ENCODE data around the gene RGS8. TPM values are rescaled to one million over a fixed set of nuclear protein-coding genes. Genes with fewer than 3 reads are reported as not detected.

RGS8 gene
- total RNA-seq, 3 donors from 2014 or later = not detected

DNA sequence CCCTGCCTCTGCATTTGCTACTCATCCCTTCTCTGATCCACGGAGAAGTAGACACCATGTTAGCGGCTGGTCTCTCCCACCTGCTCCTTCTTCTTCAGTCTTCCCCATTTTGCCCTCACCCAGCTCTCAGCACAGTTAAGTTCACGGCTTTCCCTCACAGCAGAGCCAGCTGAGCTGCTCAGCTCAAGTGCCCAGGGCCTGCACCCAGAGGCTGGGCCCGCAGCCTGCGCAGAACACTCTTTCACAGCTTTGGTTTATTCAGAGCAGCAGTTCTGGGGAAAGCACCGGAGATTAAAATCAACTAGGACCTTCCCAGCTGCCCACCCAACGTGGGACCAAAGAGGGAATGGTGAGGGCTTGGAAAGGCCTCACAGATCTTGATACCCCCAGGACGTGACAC, 41.9 kb downstream of the RGS8 start:
- no peak for DNase-seq (ENCODE audit: low spot score in 2 of 2)
- TF ChIP-seq POLR2AphosphoS5 (IDR thresholded peaks at IDR 0.05) (no peak), POLR2A (IDR thresholded peaks at IDR 0.05) (no peak)
- TF ChIP-seq, protein P1, sequence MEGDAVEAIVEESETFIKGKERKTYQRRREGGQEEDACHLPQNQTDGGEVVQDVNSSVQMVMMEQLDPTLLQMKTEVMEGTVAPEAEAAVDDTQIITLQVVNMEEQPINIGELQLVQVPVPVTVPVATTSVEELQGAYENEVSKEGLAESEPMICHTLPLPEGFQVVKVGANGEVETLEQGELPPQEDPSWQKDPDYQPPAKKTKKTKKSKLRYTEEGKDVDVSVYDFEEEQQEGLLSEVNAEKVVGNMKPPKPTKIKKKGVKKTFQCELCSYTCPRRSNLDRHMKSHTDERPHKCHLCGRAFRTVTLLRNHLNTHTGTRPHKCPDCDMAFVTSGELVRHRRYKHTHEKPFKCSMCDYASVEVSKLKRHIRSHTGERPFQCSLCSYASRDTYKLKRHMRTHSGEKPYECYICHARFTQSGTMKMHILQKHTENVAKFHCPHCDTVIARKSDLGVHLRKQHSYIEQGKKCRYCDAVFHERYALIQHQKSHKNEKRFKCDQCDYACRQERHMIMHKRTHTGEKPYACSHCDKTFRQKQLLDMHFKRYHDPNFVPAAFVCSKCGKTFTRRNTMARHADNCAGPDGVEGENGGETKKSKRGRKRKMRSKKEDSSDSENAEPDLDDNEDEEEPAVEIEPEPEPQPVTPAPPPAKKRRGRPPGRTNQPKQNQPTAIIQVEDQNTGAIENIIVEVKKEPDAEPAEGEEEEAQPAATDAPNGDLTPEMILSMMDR (IDR thresholded peaks at IDR 0.05) = no peak
- no peak overlapping the region for H3K27ac ChIP-seq

DNA sequence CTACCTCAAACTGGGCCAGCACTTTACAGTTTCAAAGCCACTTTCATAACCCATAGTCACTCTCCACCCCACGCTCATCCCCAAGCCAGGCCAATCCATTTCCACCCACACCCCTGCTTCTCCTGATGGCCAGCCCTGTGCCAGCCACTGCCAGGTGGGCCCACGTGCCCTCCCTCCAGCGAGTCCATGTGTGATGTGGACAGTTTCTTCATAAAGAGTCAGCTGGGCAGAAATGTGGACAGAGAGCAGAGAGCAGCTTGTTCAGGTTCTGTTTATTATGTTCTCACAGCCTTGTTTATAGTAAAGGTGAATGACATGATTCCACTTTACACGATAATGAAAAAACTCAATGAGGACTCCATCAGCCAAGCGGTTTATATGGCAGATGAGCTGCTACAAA, 42.8 kb downstream of the RGS8 start:
- Histone ChIP-seq H3K27ac (no peak overlapping the region), H3K36me3 (no peaks in the 10 kb centered on the region), H3K4me1 (no peaks in the 10 kb centered on the region), H3K4me3 (no peak overlapping the region), H3K9me3 (no peaks in the 10 kb centered on the region), H3K27me3 (no peaks in the 10 kb centered on the region)
- intact Hi-C loops (cut with DNase I; ENCODE audit: low total_unique reads) = loop anchor here (5.0 kb wide), 1 partner anchor 251 kb away; no protein-coding TSS in a partner anchor
- no peak for DNase-seq (ENCODE audit: low spot score in 2 of 2)
- TF ChIP-seq, protein P1 (IDR thresholded peaks at IDR 0.05) = no peak
- no peak for TF ChIP-seq POLR2A (IDR thresholded peaks at IDR 0.05)
- TF ChIP-seq POLR2AphosphoS5 (IDR thresholded peaks at IDR 0.05) = no peak

More for the DNA sequence above, 41.9 kb downstream of the RGS8 start:
- H3K4me1 ChIP-seq = no peaks in the 10 kb centered on the region
- intact Hi-C loops (cut with DNase I; ENCODE audit: low total_unique reads) = loop anchor here (5.0 kb wide), 1 partner anchor 250 kb away; no protein-coding TSS in a partner anchor
- no peaks in the 10 kb centered on the region for H3K9me3 ChIP-seq
- H3K4me3 ChIP-seq = no peak overlapping the region
- H3K36me3 ChIP-seq = no peaks in the 10 kb centered on the region
- H3K27me3 ChIP-seq = no peaks in the 10 kb centered on the region

DNA sequence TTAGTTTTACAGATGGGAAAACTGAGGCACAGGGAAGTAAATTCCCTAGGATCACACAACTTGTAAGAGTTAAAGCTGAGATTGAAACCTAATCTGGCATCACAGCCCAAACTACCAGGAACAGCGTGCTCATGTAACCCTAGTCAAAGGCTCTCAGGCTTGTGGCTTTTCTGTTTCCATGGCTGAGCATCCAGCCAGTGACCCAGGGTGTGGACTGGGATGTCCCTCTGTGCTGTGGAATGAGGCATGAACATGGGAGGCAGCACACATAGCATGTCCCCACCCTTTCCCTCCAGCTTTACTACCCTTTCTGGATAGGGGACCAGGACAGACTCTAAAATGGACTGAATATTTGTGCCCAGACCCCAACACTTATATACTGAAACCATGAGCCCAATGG, 45.1 kb downstream of the RGS8 start:
- no peaks in the 10 kb centered on the region for H3K4me1 ChIP-seq
- no peak overlapping the region for H3K27ac ChIP-seq
- intact Hi-C loops (cut with DNase I; ENCODE audit: low total_unique reads) = no loop called here
- H3K9me3 ChIP-seq = no peaks in the 10 kb centered on the region
- no peaks in the 10 kb centered on the region for H3K36me3 ChIP-seq
- DNase-seq (ENCODE audit: low spot score in 2 of 2) = no peak
- H3K27me3 ChIP-seq = no peaks in the 10 kb centered on the region
- TF ChIP-seq POLR2AphosphoS5 (IDR thresholded peaks at IDR 0.05) = no peak
- no peak for TF ChIP-seq POLR2A (IDR thresholded peaks at IDR 0.05)
- TF ChIP-seq, protein P1 (IDR thresholded peaks at IDR 0.05) = no peak
- H3K4me3 ChIP-seq = no peak overlapping the region

DNA sequence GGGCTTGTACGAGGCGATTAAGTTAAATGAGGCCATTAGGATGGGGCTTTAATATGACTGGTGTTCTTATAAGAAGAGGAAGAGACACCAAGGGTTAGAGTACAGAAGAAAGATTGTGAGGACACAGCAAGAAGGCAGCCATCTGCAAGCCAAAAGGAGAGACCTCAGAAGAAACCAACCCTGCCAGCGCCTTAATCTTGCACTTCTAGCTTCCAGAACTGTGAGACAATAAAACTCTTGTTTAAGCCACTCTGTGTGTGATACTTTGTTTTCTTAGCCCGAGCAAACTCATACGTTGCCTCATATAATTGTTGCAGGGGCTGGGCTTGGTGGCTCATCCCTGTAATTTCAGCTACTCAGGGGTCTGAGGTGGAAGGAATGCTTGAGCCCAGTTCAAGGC, 46.6 kb downstream of the RGS8 start:
- Histone ChIP-seq H3K4me1 (no peaks in the 10 kb centered on the region), H3K4me3 (no peak overlapping the region), H3K27me3 (no peaks in the 10 kb centered on the region), H3K9me3 (no peaks in the 10 kb centered on the region), H3K27ac (no peak overlapping the region), H3K36me3 (no peaks in the 10 kb centered on the region)
- DNase-seq (ENCODE audit: low spot score in 2 of 2) = no peak
- intact Hi-C loops (cut with DNase I; ENCODE audit: low total_unique reads) = no loop called here
- TF ChIP-seq POLR2A (IDR thresholded peaks at IDR 0.05) (no peak), POLR2AphosphoS5 (IDR thresholded peaks at IDR 0.05) (no peak)
- TF ChIP-seq, protein P1 (IDR thresholded peaks at IDR 0.05) = no peak

DNA sequence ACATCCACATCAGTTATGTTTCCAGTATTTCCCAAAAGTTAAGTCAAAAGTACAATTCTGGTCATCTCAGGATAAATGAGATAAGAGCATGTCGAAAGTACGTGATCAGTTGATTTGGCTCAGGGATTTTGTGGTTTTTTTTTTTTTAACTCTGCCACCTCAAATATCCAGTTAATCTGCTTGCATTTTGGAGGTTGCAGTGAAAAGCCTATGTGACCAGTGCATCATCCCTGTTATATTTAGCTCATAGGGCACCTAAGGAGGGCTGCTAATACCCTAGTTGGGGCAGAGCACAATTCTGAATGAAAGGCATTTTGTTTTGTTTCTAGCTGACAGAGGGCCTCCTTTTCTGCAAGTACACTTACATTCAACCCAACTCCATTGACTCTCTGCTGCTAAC, 48.5 kb downstream of the RGS8 start:
- intact Hi-C loops (cut with DNase I; ENCODE audit: low total_unique reads) = no loop called here
- no peaks in the 10 kb centered on the region for H3K27me3 ChIP-seq
- H3K4me3 ChIP-seq = no peak overlapping the region
- TF ChIP-seq, protein P1 (IDR thresholded peaks at IDR 0.05) = no peak
- no peak for TF ChIP-seq POLR2A (IDR thresholded peaks at IDR 0.05)
- TF ChIP-seq POLR2AphosphoS5 (IDR thresholded peaks at IDR 0.05) = no peak
- no peaks in the 10 kb centered on the region for H3K4me1 ChIP-seq
- H3K36me3 ChIP-seq = no peaks in the 10 kb centered on the region
- no peaks in the 10 kb centered on the region for H3K9me3 ChIP-seq
- no peak for DNase-seq (ENCODE audit: low spot score in 2 of 2)
- H3K27ac ChIP-seq = no peak overlapping the region

Other genes starting within 250 kb of the RGS8 start
- not detected for gene RGSL1, start 234.4 kb downstream of the RGS8 start, total RNA-seq
- 10 to 100 TPM; 10.7 to 14.8 (median 10.8) TPM for gene RNASEL, start 95.3 kb downstream of the RGS8 start, total RNA-seq
- 1 to 10 TPM; 1.3 to 6.3 (median 2.3) TPM for gene RGS16, start 80.2 kb downstream of the RGS8 start, total RNA-seq
- gene NPL, start 105.2 kb upstream of the RGS8 start, total RNA-seq = 10 to 100 TPM in 2 of 3 donors, 1 to 10 TPM in 1; 8.2 to 20.6 (median 19.3) TPM
- gene DHX9, start 154.8 kb upstream of the RGS8 start, total RNA-seq = 100 to 1,000 TPM in 2 of 3 donors, 10 to 100 TPM in 1; 89.3 to 173 (median 134) TPM

Data from breast epithelium (tissue), 4 donors.